GM19025 (cell line): ENCODE measurements around the gene RELL1.

ENCODE experiments used
- ATAC-seq: cut with Tn5 transposase; IDR thresholded peaks from one replicate; pipeline ENCODE4 v1.9.1; 2021; ENCODE audit warnings: mild to moderate bottlenecking, low read depth, moderate library complexity; ENCODE audit not compliant: unreplicated experiment

The RELL1 gene

GRCh38 chr4:37686373-37687193 is at the start of gene RELL1:
TSS of gene RELL1 (minus strand) at chr4:37686376. CDS start at chr4:37686287, 89 bp downstream.
- peak; percentile 78 for ATAC-seq

DNA sequence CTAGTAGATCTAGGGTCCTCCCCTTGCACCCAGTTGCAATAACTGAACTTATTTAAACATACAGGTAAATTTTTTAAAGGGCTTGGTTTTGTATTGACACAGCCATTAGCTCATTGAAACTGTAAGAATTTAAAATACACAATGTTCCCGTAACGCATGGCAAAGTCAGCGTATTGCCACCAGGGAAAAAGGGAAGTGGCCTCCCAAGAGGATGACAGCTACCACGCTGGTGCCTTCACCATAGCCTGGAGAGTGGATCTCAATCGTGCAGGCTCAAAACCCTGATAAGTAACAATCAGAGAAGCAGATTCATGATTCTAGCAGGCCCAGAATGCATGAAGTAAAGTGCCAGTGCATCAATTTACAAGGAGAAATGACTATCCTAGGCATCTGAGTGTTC is 49.4 kb upstream of the RELL1 start:
- ATAC-seq: no peak

- no peak for ATAC-seq
These were observed 48.8 kb upstream of the RELL1 start for GRCh38 chr4:37734989-37735388.

GRCh38 chr4:37733240-37733867 is 47.2 kb upstream of the RELL1 start:
- ATAC-seq: no peak

DNA sequence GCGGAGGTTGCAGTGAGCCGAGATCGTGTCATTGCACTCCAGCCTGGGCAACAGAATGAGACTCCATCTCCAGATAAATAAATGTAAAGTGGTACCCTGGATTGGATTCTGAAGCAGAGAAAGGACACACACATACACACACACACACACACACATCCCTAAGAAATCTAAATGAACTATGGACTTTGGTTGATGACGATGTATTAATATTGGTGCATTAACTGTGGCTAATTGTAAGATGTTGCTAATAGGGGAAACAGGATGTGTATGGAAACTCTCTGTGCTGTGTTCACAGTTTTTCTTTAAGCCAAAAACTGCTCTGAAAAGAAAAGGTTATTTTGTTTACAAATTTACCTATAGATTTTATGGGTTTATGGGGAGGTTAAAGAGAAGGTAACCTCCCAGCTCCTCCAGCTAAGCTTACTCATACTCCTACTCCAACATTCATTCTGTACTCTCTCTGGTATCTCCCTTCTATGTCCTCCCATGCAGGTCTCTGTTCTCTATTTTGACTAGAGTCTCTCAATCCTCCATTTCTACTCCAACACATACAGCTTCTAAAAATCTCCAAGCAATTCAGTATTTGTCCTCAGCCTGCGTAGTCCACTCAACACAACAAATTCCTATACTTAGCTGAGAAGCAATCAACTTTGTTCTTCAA is 46.5 kb upstream of the RELL1 start:
- no peak for ATAC-seq

- ATAC-seq: no peak
These were observed 43.5 kb upstream of the RELL1 start for GRCh38 chr4:37729649-37730004.

- ATAC-seq: no peak
These were observed 41.9 kb upstream of the RELL1 start for GRCh38 chr4:37728064-37728463.

GRCh38 chr4:37727635-37728034 is 41.5 kb upstream of the RELL1 start:
- no peak for ATAC-seq

GRCh38 chr4:37726666-37727065 is 40.5 kb upstream of the RELL1 start:
- no peak for ATAC-seq

DNA sequence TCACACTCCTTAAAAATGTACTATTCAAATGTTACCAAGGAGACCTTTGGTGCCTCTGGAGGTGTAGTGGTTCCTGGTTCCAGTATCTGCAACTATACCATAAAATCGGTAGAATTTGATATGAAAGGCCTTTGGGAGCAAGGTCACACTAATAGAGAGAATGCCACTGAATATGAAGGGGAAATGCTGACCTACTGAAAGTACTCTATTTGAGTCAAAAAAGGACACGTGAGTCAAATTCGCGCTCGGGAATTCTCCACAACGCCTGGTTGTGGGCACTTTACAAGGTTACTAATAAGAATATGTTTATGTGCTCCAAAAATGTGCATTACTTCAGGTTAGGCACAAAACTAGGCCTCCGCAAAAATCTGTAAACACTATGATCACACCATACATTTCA is 39.5 kb upstream of the RELL1 start:
- ATAC-seq: peak; percentile 53

DNA sequence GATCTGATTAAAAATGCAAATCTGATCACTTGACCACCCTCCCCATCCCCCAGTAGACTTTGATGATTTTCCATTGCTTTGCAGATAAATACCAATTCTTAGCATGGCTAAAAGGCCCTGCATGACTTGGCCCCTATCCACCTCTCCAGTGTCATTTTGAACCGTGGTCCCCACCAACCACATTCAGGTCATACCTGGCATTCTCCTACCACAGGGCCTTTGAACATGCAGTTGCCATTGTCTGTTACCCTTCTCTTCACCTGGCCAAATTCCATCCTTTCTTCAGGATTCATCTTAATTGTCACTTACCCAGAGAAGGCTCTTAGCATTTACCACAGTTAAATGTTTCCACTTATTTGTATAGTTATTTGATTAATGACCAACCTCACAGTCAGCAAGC is 36.9 kb upstream of the RELL1 start:
- no peak for ATAC-seq

DNA sequence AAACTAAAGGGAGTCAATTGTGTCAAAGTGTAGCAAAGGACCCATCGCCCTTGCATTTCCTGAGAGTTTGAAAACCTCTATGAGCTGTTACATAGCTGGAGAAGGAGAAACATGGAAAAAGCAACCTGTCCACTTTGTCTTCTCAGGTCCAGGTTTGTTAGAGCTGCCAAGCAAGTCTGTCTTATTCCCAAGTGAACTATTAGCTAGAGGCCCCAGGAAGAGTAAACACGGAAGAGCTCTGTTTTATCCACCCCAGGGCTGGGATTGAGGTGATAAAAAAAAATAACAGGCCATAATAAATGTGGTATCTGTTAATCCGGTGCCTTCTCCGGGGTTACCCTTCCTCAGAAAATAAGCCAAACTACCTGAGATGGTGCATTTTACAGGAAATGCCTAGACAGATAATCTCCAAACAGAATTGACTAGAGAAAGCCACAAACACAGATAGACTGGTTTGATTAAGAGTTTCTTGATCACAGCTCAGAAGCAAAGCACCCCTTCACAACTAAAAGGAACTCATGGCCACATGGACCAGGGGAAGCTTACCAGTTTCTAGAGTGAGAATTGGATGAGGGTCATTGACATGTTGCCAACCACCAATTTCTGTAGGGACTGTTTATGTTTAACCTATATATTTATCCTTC is 35.9 kb upstream of the RELL1 start:
- no peak for ATAC-seq

DNA sequence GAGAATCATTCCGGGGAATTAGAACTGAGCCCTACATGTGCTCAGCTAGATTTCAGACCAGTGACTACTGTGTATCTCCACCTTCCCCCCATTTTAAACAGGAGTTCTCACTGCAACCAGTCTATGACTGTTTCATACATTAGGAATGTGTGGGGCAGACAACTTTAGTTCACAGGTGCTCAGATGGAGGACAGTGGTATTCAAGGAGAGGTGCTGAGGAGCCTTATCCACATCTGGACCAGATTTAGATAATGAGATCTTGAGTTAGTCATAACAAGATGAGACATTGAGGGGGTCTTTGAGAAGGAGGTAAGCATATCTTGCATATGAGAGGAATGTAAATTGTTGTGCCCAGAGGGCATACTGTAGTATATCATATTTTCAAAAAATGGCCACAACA is 32.8 kb upstream of the RELL1 start:
- ATAC-seq: no peak

DNA sequence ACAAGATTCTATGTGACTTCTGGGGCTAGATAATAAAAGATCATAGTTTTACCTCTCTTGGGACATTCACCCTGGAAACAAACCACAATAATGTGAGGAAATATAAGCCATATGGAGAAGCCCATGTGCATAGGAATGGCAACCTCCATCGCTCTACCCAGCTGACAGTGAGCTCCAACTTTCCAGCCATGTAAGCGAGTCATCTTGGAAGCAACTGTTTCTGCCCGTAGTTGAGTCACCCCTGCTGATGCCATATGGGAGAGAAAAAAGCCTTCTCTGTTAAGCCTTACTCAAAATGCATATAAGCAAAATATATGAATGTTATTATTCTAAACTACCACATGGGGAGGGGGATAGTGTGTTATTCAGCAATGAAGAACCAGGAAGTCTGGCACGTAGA is 31.4 kb upstream of the RELL1 start:
- no peak for ATAC-seq

GRCh38 chr4:37715889-37716402 is 29.8 kb upstream of the RELL1 start:
- peak; percentile 65 for ATAC-seq

DNA sequence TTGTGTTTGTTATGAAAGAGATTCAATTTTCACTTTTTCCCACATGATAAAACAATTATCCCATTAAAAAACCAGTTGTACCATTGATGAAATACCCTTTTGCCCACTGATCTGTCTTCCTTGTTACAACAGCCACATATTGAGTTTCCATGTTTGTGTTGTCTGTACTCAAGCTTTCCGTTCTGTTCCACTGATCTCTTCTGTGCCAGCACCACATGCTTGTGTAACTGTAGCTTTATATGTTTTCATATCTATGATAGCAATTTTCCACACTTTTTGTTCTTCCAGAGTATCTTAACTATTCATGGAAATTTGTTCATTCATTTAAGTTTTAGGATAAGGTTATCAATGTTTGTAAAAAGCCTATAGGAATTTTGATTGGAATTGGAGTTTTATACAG is 24.3 kb upstream of the RELL1 start:
- ATAC-seq: no peak

GRCh38 chr4:37706032-37706431 is 19.9 kb upstream of the RELL1 start:
- no peak for ATAC-seq

DNA sequence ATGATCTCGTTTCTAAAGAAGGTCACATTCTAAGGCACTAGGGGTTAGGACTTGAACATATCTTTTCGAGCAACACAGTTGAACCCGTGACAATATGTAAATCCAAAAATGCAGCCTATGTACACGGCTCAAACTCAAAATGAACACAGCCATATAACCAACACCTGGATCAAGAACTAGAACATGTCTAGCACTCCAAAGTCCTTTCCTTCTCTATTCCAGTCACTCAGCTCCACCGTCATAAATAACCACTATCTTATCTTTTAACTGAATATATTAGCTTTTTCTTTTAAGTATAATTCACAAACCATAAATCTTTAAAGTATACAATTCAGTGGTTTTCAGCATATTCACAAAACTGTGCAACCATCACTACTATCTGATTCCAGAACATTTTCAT is 19.4 kb upstream of the RELL1 start:
- no peak for ATAC-seq

GRCh38 chr4:37699868-37700481 is 13.8 kb upstream of the RELL1 start:
- ATAC-seq: no peak

DNA sequence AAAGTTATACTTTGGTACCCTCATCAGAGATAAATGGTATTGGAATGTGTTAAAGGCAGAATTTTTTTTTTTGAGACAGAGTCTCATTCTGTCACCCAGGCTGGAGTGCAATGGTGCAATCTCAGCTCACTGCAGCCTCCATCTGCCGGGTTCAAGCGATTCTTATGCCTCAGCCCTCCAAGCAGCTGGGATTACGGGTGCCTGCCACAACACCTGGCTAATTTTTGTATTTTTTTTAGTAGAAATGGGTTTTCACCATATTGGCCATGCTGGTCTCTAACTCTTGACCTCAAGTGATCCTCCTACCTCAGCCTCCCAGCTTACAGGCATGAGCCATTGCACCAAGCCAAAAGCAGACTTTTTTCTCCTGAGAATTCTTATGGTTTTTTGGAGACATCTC is 11.4 kb upstream of the RELL1 start:
- ATAC-seq: no peak
